Astrocyte of the cerebellum (primary cell): Measurements from ENCODE around the gene ABT1.

Experiments used
- DNase-seq: peaks from one replicate; pipeline ENCODE4 v3.0.0-alpha.2; 2011; ENCODE audit warnings: low read depth
- H3K4me3 ChIP-seq: 2 replicates; pipeline ENCODE4 v1.5.1; 2011; ENCODE audit warnings: mild to moderate bottlenecking, low read depth, low read length, moderate library complexity
- in situ Hi-C: cut with HindIII; loops from 2 replicates; pipeline ENCODE4 v1.10.0; 2017; ENCODE audit warnings: low sequenced_read_pairs
- TF ChIP-seq, protein P1 (sequence below): IDR thresholded peaks from 2 replicates; pipeline ENCODE4 v1.5.1; 2012; ENCODE audit warnings: low read length, low read depth, moderate library complexity, mild to moderate bottlenecking; ENCODE audit errors: missing control alignments

ABT1 gene

GRCh38 chr6:26627843-26628242 lies 31.1 kb downstream of the ABT1 start:
- TF ChIP-seq, protein P1, sequence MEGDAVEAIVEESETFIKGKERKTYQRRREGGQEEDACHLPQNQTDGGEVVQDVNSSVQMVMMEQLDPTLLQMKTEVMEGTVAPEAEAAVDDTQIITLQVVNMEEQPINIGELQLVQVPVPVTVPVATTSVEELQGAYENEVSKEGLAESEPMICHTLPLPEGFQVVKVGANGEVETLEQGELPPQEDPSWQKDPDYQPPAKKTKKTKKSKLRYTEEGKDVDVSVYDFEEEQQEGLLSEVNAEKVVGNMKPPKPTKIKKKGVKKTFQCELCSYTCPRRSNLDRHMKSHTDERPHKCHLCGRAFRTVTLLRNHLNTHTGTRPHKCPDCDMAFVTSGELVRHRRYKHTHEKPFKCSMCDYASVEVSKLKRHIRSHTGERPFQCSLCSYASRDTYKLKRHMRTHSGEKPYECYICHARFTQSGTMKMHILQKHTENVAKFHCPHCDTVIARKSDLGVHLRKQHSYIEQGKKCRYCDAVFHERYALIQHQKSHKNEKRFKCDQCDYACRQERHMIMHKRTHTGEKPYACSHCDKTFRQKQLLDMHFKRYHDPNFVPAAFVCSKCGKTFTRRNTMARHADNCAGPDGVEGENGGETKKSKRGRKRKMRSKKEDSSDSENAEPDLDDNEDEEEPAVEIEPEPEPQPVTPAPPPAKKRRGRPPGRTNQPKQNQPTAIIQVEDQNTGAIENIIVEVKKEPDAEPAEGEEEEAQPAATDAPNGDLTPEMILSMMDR: no peak
- in situ Hi-C loops: no loop called here
- H3K4me3 ChIP-seq: no peak overlapping the region
- no peak for DNase-seq

- no peak for DNase-seq
- in situ Hi-C loops: no loop called here
- no peak overlapping the region for H3K4me3 ChIP-seq
- TF ChIP-seq, protein P1: no peak
Measured at GRCh38 chr6:26629359-26629758, 32.6 kb downstream of the ABT1 start.

DNA sequence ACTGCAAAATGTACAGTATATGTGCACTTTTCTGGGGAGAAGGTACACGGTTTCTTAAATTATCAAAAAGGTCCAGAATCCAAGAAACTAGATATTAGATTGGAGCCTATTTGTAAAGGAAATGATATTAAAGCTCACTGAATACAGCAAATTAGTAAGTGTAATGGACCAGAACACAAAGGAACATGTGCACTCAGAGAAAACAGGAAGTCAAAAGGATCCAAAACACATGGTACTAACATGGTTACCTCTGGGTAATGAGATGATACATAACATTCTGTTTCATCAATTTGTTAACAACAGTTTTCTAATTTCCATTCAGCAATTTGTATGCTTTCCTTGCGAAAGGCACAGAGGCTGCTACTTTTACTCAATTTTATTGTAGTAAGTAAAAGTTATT lies 44.1 kb downstream of the ABT1 start:
- H3K4me3 ChIP-seq: no peak overlapping the region
- in situ Hi-C loops: no loop called here
- DNase-seq: no peak
- TF ChIP-seq, protein P1: no peak

DNA sequence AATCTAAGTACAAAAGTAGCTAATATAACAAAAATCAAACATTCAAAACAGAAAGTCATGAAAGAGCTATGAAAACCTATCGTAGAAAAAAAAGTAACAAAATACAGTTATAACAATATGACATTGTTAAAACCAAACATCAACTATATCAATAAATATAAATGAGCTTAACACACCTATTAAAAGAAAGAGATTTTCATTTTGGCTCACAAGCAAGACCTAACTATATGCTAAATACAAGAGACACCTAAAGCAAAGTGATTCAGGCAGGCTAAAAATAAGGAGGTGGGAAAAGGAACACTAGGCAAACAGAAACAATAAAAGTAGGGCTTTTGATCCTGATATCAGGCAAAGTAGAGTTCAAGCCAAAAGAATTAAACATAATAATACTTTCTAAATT lies 49.3 kb downstream of the ABT1 start:
- no peak for DNase-seq
- in situ Hi-C loops: no loop called here
- TF ChIP-seq, protein P1: no peak
- H3K4me3 ChIP-seq: no peak overlapping the region
